ENCODE results near the gene PDCD5. TPM values are rescaled to one million over a fixed set of nuclear protein-coding genes. Genes with fewer than 3 reads are reported as not detected.
"Not testable (repeated sequence)": the region's sequence is repeated elsewhere in the genome, so short reads cannot be mapped to it uniquely, and the experiment has no call there.

The PDCD5 gene
- polyA plus RNA-seq, 1 of the 3 experiments (the other 2 are of a cell fraction), result 188 TPM

GRCh38 chr19:32571471-32572075 lies 9.4 kb upstream of the PDCD5 start:
- no CpG with 5 or more reads among the region's 36 CpGs for WGBS (ENCODE audit: low lambda C conversion rate)
- DNase-seq, H3K4me2 ChIP-seq: not testable (repeated sequence)

GRCh38 chr19:32572700-32573491 lies 8.1 kb upstream of the PDCD5 start:
- H3K4me1 ChIP-seq (ENCODE audit: control insufficient read depth in 1 of 2, insufficient read depth in 2 of 2, low read depth in 1 of 2, low read length in 1 of 2); H3K4me3 ChIP-seq (ENCODE audit: low read depth in 2 of 2, low read length in 1 of 2); H2AFZ ChIP-seq (ENCODE audit: low read depth); H3F3A ChIP-seq (replicated peaks; ENCODE audit: insufficient read depth); H4K20me1 ChIP-seq (ENCODE audit: insufficient read depth); H3K27me3 ChIP-seq (ENCODE audit: insufficient read depth); H3K4me2 ChIP-seq; H3K9me2 ChIP-seq; POLR2A ChIA-PET; H3K9me3 ChIP-seq; H3K27ac ChIP-seq (ENCODE audit: low read depth in 2 of 2, low read length in 1 of 2); DNase-seq; H3K36me3 ChIP-seq (replicated peaks in 1 of 2; ENCODE audit: control insufficient read depth in 1 of 2, insufficient read depth in 2 of 2, low read length in 1 of 2); H3K79me2 ChIP-seq (ENCODE audit: insufficient read depth); H3K9ac ChIP-seq: not testable (repeated sequence)
- 76% methylated on average over 21 of the region's 21 CpGs for WGBS (ENCODE audit: low lambda C conversion rate)
- CTCF ChIA-PET, result interaction anchor here (0.7 to 1.7 kb wide), 4 partner anchors 109 to 1890 kb away, joined by 3 to 6 read pairs (median 4); no protein-coding TSS in a partner anchor

More at GRCh38 chr19:32571471-32572075, 9.4 kb upstream of the PDCD5 start:
- not testable (repeated sequence) for H3K4me3 ChIP-seq (ENCODE audit: low read depth in 2 of 2, low read length in 1 of 2); H3K9me3 ChIP-seq; H3K9me2 ChIP-seq; H3K27me3 ChIP-seq (ENCODE audit: insufficient read depth); H2AFZ ChIP-seq (ENCODE audit: low read depth); H4K20me1 ChIP-seq (ENCODE audit: insufficient read depth); H3F3A ChIP-seq (replicated peaks; ENCODE audit: insufficient read depth); H3K79me2 ChIP-seq (ENCODE audit: insufficient read depth); H3K9ac ChIP-seq; H3K4me1 ChIP-seq (ENCODE audit: control insufficient read depth in 1 of 2, insufficient read depth in 2 of 2, low read depth in 1 of 2, low read length in 1 of 2); H3K36me3 ChIP-seq (replicated peaks in 1 of 2; ENCODE audit: control insufficient read depth in 1 of 2, insufficient read depth in 2 of 2, low read length in 1 of 2); H3K27ac ChIP-seq (ENCODE audit: low read depth in 2 of 2, low read length in 1 of 2)
- POLR2A ChIA-PET, result interaction anchor here (0.6 kb wide), 1 partner anchor 173 kb away, joined by 3 read pairs; no protein-coding TSS in a partner anchor
- CTCF ChIA-PET, result interaction anchor here (2.0 to 3.3 kb wide), 6 partner anchors 9 to 1905 kb away, joined by 7 to 34 read pairs (median 13); partner anchors contain the start of genes PDCD5 and ZNF507

GRCh38 chr19:32573492-32573794 lies 7.5 kb upstream of the PDCD5 start:
- no peaks in the 10 kb centered on the region for H3K36me3 ChIP-seq (replicated peaks in 1 of 2; ENCODE audit: control insufficient read depth in 1 of 2, insufficient read depth in 2 of 2, low read length in 1 of 2)
- H4K20me1 ChIP-seq (ENCODE audit: insufficient read depth), result no peaks in the 10 kb centered on the region
- no peaks in the 10 kb centered on the region for H3K79me2 ChIP-seq (ENCODE audit: insufficient read depth)
- ChIA-PET POLR2A (no interaction called here), CTCF (interaction anchor here (0.9 to 1.7 kb wide), 4 partner anchors 28 to 348 kb away, joined by 3 to 6 read pairs (median 4); no protein-coding TSS in a partner anchor)
- WGBS (ENCODE audit: low lambda C conversion rate), result 69% methylated on average over 3 of the region's 3 CpGs
- no peaks in the 10 kb centered on the region for H3K9me3 ChIP-seq
- H3F3A ChIP-seq (replicated peaks; ENCODE audit: insufficient read depth), result peaks cover 6% of the 10 kb centered on the region
- H3K4me3 ChIP-seq (ENCODE audit: low read depth in 2 of 2, low read length in 1 of 2), result no peak overlapping the region
- H3K27me3 ChIP-seq (ENCODE audit: insufficient read depth), result no peaks in the 10 kb centered on the region; the same call in 1 of the 2 replicates
- H3K4me1 ChIP-seq (ENCODE audit: control insufficient read depth in 1 of 2, insufficient read depth in 2 of 2, low read depth in 1 of 2, low read length in 1 of 2), result no peaks in the 10 kb centered on the region
- no peak overlapping the region for H3K9ac ChIP-seq
- no peaks in the 10 kb centered on the region for H3K9me2 ChIP-seq
- no peak for DNase-seq
- no peak overlapping the region for H2AFZ ChIP-seq (ENCODE audit: low read depth)
- no peak overlapping the region for H3K27ac ChIP-seq (ENCODE audit: low read depth in 2 of 2, low read length in 1 of 2)
- H3K4me2 ChIP-seq, result no peak overlapping the region
- TF ChIP-seq TCF12 (IDR thresholded peaks at IDR 0.05), result no peak
- TF ChIP-seq ELF1 (IDR thresholded peaks at IDR 0.05), result no peak
- TF ChIP-seq RAD21 (IDR thresholded peaks at IDR 0.05; ENCODE audit: low read length), result no peak
- TF ChIP-seq, protein P1, sequence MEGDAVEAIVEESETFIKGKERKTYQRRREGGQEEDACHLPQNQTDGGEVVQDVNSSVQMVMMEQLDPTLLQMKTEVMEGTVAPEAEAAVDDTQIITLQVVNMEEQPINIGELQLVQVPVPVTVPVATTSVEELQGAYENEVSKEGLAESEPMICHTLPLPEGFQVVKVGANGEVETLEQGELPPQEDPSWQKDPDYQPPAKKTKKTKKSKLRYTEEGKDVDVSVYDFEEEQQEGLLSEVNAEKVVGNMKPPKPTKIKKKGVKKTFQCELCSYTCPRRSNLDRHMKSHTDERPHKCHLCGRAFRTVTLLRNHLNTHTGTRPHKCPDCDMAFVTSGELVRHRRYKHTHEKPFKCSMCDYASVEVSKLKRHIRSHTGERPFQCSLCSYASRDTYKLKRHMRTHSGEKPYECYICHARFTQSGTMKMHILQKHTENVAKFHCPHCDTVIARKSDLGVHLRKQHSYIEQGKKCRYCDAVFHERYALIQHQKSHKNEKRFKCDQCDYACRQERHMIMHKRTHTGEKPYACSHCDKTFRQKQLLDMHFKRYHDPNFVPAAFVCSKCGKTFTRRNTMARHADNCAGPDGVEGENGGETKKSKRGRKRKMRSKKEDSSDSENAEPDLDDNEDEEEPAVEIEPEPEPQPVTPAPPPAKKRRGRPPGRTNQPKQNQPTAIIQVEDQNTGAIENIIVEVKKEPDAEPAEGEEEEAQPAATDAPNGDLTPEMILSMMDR (IDR thresholded peaks at IDR 0.05), result no peak
- no peak for TF ChIP-seq FOXJ3 (CRISPR knock-in tag; IDR thresholded peaks at IDR 0.05)
- TF ChIP-seq, protein P2, sequence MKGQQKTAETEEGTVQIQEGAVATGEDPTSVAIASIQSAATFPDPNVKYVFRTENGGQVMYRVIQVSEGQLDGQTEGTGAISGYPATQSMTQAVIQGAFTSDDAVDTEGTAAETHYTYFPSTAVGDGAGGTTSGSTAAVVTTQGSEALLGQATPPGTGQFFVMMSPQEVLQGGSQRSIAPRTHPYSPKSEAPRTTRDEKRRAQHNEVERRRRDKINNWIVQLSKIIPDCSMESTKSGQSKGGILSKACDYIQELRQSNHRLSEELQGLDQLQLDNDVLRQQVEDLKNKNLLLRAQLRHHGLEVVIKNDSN (IDR thresholded peaks at IDR 0.05; ENCODE audit: borderline replicate concordance, low read depth), result no peak
- no peak for TF ChIP-seq POLR2AphosphoS5 (IDR thresholded peaks at IDR 0.05; ENCODE audit: low read depth, low read length)
- TF ChIP-seq, protein P3, sequence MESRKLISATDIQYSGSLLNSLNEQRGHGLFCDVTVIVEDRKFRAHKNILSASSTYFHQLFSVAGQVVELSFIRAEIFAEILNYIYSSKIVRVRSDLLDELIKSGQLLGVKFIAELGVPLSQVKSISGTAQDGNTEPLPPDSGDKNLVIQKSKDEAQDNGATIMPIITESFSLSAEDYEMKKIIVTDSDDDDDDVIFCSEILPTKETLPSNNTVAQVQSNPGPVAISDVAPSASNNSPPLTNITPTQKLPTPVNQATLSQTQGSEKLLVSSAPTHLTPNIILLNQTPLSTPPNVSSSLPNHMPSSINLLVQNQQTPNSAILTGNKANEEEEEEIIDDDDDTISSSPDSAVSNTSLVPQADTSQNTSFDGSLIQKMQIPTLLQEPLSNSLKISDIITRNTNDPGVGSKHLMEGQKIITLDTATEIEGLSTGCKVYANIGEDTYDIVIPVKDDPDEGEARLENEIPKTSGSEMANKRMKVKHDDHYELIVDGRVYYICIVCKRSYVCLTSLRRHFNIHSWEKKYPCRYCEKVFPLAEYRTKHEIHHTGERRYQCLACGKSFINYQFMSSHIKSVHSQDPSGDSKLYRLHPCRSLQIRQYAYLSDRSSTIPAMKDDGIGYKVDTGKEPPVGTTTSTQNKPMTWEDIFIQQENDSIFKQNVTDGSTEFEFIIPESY (IDR thresholded peaks at IDR 0.05; ENCODE audit: borderline replicate concordance, low read depth), result no peak
- no peak for TF ChIP-seq CHD2 (IDR thresholded peaks at IDR 0.05; ENCODE audit: low read length, partially characterized antibody)
- no peak for TF ChIP-seq FOXM1 (IDR thresholded peaks at IDR 0.05; ENCODE audit: low read depth)
- no peak for TF ChIP-seq RCOR1 (IDR thresholded peaks at IDR 0.05; ENCODE audit: low read length)
- no peak for TF ChIP-seq RXRA (IDR thresholded peaks at IDR 0.05; ENCODE audit: borderline replicate concordance, low read depth)
- TF ChIP-seq NRF1 (IDR thresholded peaks at IDR 0.05; ENCODE audit: low read depth, low read length), result no peak
- no peak for TF ChIP-seq TAF1 (IDR thresholded peaks at IDR 0.05; ENCODE audit: borderline replicate concordance, low read depth, low read length)
- TF ChIP-seq EP300 (IDR thresholded peaks at IDR 0.05; ENCODE audit: borderline replicate concordance in 1 of 2, low read depth in 1 of 2, low read length in 1 of 2), result no peak
- TF ChIP-seq EZH2phosphoT487 (IDR thresholded peaks at IDR 0.05; ENCODE audit: borderline replicate concordance, low read depth), result no peak
- TF ChIP-seq FOSL2 (IDR thresholded peaks at IDR 0.05; ENCODE audit: borderline replicate concordance, low read depth), result no peak
